Activated CD8-positive, alpha-beta memory T cell treated with anti-CD3 and anti-CD28 coated beads, Interleukin-2, amount 10 ng/mL, durations not matched to agents 7 days and 5 days (primary cell): Measurements from ENCODE around the gene TAF10. TPM values are rescaled to one million over a fixed set of nuclear protein-coding genes. Genes with fewer than 3 reads are reported as not detected.

Source experiments
- ATAC-seq: fragments of 150-1000 bp; cut with Tn5 transposase; one replicate; pipeline ENCODE4 v1.10.0; 2021; ENCODE audit warnings: moderate library complexity
- CTCF ChIA-PET: fragments of 350-600 bp; sonication (Branson Sonifier 250); formaldehyde crosslinking; loops from one replicate; lab custom pipeline; 2021; ENCODE audit warnings: antibody characterized with exemption; lab: Charles Lee
- DNase-seq: peaks from one replicate; pipeline ENCODE4 v3.0.0-alpha.2; 2020
- H3K27ac Mint-ChIP-seq: one replicate; pipeline ENCODE4 v1.8.0; 2021; ENCODE audit warnings: mild to moderate bottlenecking, mixed read lengths
- H3K27me3 Mint-ChIP-seq: one replicate; pipeline ENCODE4 v1.8.0; 2021; ENCODE audit warnings: mixed read lengths
- H3K36me3 Mint-ChIP-seq: one replicate; pipeline ENCODE4 v1.8.0; 2021; ENCODE audit warnings: mild to moderate bottlenecking, mixed read lengths
- H3K4me1 Mint-ChIP-seq: one replicate; pipeline ENCODE4 v1.8.0; 2021; ENCODE audit warnings: mixed read lengths
- H3K4me3 Mint-ChIP-seq: one replicate; pipeline ENCODE4 v1.8.0; 2021; ENCODE audit warnings: mild to moderate bottlenecking, moderate library complexity, mixed read lengths
- H3K9me3 Mint-ChIP-seq: one replicate; pipeline ENCODE4 v1.8.0; 2022; ENCODE audit warnings: low read depth, mixed read lengths
- total RNA-seq, 2 experiments: library from RNA; stranded (reverse); gene quantifications; one replicate each; pipeline ENCODE4 v1.2.3, GENCODE V29; 2021

TAF10 gene
- total RNA-seq, 2 experiments from 2014 or later, result 134 to 144 TPM

DNA sequence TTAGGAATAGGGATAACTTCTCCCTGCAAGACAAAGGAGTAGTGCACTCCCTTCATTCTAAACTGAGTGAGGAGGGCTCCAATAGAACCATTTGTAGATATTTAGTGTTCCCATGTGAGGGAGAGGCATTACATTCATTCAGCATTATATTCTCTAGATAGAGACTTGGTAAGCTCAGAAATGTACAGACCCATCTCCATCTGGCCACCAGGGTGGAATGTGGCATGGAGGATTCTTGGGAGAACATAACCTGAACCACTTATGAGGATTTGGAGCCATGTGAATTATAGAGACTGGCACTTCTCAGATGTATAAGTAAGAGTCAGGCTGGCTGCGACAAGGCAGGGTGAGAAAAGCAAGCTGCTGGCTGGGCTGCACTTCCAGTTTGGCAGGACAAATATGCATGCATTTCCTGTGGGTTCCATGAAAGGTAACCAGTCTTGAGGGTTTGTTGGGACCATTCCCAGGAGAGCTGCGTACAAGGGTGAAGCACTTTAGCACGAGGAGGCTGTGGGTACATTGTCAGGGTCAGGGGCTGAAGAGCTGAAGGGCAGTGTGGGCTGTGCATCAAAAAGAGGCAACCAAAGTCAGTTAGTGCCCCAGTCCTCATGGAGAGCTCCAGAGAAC lies 17.8 kb downstream of the TAF10 start:
- CTCF ChIA-PET, result interaction anchor here (1.0 to 2.4 kb wide), 6 partner anchors 8 to 73 kb away, joined by 3 to 6 read pairs (median 3); no protein-coding TSS in a partner anchor
- no peaks in the 10 kb centered on the region for H3K27me3 Mint-ChIP-seq
- DNase-seq, result peak; percentile 33
- H3K9me3 Mint-ChIP-seq, result no peaks in the 10 kb centered on the region
- peaks cover 38% of the 10 kb centered on the region for H3K36me3 Mint-ChIP-seq
- H3K4me1 Mint-ChIP-seq, result peaks cover 9% of the 10 kb centered on the region
- no peak overlapping the region for H3K4me3 Mint-ChIP-seq
- no peak for ATAC-seq
- H3K27ac Mint-ChIP-seq, result no peak overlapping the region

DNA sequence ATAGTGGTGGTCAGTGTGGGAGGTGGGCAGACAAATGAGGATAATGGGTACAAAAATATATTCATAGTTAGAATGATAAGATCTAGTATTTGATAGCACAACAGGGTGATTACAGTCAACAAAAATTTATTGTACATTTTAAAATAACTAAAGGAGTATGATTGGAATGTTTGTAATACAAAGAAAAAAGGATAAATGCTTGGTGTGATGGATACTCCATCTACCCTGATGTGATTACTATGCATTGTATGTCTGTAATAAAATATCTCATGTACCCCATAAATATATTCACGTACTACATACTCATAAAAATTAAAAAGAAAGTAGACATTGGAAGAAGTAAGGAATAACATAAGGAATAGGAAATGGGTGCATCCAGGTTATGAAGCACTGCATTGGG lies 24.0 kb downstream of the TAF10 start:
- no peaks in the 10 kb centered on the region for H3K27me3 Mint-ChIP-seq
- no peaks in the 10 kb centered on the region for H3K4me1 Mint-ChIP-seq
- H3K9me3 Mint-ChIP-seq, result peaks cover 8% of the 10 kb centered on the region
- H3K4me3 Mint-ChIP-seq, result no peak overlapping the region
- DNase-seq, result no peak
- no peak for ATAC-seq
- peaks cover 37% of the 10 kb centered on the region for H3K36me3 Mint-ChIP-seq
- CTCF ChIA-PET, result interaction anchor here (1.2 to 1.6 kb wide), 2 partner anchors 8 to 17 kb away, joined by 4 to 5 read pairs; no protein-coding TSS in a partner anchor
- no peak overlapping the region for H3K27ac Mint-ChIP-seq

GRCh38 chr11:6587360-6587953 lies 24.6 kb downstream of the TAF10 start:
- no peak for DNase-seq

DNA sequence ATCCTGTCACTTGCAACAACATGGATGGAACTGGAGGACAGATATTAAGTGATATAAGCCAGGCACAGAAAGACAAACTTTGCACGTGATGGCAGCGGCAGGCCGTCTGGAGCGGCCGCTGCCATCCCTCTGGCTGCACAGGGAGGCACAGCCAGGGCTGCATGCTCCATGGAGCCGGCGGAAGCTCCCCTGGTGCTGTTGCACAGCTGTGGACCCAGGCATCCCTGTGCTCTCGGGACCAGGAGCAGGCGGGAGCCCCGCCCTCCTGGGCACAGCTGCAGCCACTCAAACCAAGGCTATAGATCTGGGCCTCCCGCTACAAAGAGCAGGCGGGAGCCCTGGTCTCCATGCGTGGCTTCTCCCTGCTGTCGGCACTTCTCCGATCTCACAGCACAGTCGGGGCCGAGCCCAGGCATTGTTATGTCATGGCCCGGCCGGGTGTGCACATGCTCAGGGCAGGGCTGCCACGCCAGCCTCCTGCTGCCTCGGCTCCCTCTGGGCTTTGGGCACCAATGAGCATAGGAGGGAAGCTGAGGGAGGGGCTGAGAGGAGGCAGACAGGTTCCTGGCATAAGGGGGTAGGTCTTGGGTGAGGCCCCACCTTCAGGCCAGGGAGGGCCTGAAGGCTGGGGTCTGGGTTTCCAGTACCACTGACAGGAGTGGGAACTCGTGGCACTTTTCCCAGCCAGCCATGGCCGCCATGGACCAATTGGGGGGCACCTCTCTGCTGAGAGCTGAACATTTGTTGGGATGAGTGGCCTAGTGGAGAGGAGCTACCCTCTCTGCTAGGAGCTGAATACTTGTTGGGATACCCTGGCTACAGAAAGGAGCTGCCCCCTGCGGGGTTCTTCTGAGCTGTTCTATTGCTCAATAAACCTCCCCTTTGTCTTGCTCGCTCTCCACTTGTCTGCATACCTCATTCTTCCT lies 25.3 kb downstream of the TAF10 start:
- Mint-ChIP-seq H3K9me3 (peaks cover 10% of the 10 kb centered on the region), H3K4me1 (no peaks in the 10 kb centered on the region), H3K27ac (no peak overlapping the region), H3K36me3 (peaks cover 42% of the 10 kb centered on the region), H3K27me3 (no peaks in the 10 kb centered on the region), H3K4me3 (no peak overlapping the region)
- CTCF ChIA-PET, result interaction anchor here (1.2 to 1.6 kb wide), 2 partner anchors 10 to 18 kb away, joined by 4 to 5 read pairs; no protein-coding TSS in a partner anchor
- ATAC-seq (no peak), DNase-seq (peak; percentile 36)

More at GRCh38 chr11:6587360-6587953, 24.6 kb downstream of the TAF10 start:
- H3K27ac Mint-ChIP-seq, result no peak overlapping the region
- no peak for ATAC-seq
- H3K9me3 Mint-ChIP-seq, result peaks cover 10% of the 10 kb centered on the region
- H3K27me3 Mint-ChIP-seq, result no peaks in the 10 kb centered on the region
- no peaks in the 10 kb centered on the region for H3K4me1 Mint-ChIP-seq
- CTCF ChIA-PET, result interaction anchor here (1.2 to 1.6 kb wide), 2 partner anchors 9 to 17 kb away, joined by 4 to 5 read pairs; no protein-coding TSS in a partner anchor
- H3K4me3 Mint-ChIP-seq, result no peak overlapping the region
- H3K36me3 Mint-ChIP-seq, result peaks cover 41% of the 10 kb centered on the region

DNA sequence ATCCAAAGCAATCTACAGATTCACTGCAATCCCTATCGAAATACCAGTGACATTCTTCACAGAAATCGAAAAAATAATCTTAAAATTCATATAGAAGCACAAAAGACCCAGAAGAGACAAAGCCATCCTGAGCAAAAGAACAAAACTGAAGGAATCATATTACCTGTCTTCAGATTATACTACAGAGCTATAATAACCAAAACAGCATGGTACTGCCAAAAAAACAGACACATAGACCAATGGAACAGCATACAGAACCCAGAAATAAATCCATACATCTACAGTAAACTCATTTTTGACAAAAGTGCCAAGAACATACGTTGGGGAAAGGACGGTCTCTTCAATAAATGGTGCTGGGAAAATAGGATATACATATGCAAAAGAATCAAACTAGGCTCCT lies 27.5 kb downstream of the TAF10 start:
- CTCF ChIA-PET, result no interaction called here
- H3K36me3 Mint-ChIP-seq, result peaks cover 43% of the 10 kb centered on the region
- H3K27me3 Mint-ChIP-seq, result no peaks in the 10 kb centered on the region
- DNase-seq (no peak), ATAC-seq (no peak)
- H3K9me3 Mint-ChIP-seq, result peaks cover 10% of the 10 kb centered on the region
- H3K27ac Mint-ChIP-seq, result no peak overlapping the region
- H3K4me3 Mint-ChIP-seq, result no peak overlapping the region
- no peaks in the 10 kb centered on the region for H3K4me1 Mint-ChIP-seq

DNA sequence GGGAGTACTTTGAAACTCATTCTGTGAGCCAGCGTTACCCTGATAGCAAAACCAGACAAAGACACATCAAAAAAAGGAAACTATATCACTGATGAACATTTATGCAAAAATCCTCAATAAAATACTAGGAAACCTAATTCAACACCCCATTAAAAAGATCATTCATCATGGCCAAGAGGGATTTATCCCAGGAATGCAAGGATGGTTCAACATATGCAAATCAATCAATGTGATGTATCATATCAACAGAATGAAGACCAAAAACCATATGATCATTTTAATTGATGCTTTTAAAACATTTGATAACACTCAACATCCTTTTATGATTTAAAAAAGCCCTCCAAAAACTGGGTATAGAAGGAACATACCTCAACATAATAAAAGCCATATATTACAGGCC lies 28.4 kb downstream of the TAF10 start:
- no peak overlapping the region for H3K4me3 Mint-ChIP-seq
- H3K4me1 Mint-ChIP-seq, result no peaks in the 10 kb centered on the region
- no peak overlapping the region for H3K27ac Mint-ChIP-seq
- ATAC-seq (no peak), DNase-seq (no peak)
- peaks cover 10% of the 10 kb centered on the region for H3K9me3 Mint-ChIP-seq
- CTCF ChIA-PET, result interaction anchor here (0.7 kb wide), 1 partner anchor 585 kb away, joined by 3 read pairs; no protein-coding TSS in a partner anchor
- H3K36me3 Mint-ChIP-seq, result peaks cover 43% of the 10 kb centered on the region
- no peaks in the 10 kb centered on the region for H3K27me3 Mint-ChIP-seq

DNA sequence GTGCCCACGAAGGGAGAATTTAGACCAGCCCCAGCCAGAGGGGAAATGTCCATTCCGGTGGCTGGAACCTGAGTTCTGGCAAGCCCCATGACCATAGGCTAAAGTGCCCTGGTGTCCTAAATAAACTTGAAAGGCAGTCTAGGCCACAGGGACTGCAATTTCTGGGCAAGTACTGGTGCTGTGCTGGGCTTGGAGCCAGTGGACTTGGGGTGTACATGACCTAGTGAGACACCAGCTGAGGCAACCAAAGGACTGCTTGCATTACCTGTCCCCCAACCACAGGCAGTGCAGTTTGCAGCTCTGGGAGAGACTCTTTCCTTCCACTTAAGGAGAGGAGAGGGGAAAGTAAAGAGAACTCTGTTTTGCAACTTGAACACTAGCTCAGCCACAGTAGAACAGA lies 32.3 kb downstream of the TAF10 start:
- Mint-ChIP-seq H3K4me1 (peaks cover 5% of the 10 kb centered on the region), H3K27me3 (no peaks in the 10 kb centered on the region), H3K27ac (no peak overlapping the region), H3K36me3 (peaks cover 38% of the 10 kb centered on the region), H3K9me3 (peaks cover 10% of the 10 kb centered on the region), H3K4me3 (no peak overlapping the region)
- CTCF ChIA-PET, result no interaction called here
- DNase-seq (no peak), ATAC-seq (no peak)

DNA sequence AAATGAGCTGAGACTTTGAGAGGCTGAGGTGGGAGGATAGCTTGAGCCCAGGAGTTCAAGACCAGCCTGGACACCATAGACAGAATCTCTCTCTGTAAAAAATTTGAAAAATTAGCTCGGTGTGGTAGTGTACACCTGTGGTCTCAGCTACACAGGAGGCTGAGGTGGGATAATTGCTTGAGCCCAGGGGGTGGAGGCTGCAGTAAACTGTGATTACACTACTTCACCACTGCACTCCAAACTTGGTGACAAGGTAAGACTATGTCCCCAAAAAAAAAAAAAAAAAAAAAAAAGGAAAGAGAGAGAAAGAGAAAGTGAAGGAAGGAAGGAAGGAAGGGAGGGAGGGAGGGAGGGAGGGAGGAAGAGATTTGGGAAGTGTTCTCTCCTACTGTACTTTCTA lies 33.9 kb downstream of the TAF10 start:
- no peaks in the 10 kb centered on the region for H3K27me3 Mint-ChIP-seq
- CTCF ChIA-PET, result no interaction called here
- peaks cover 4% of the 10 kb centered on the region for H3K9me3 Mint-ChIP-seq
- H3K36me3 Mint-ChIP-seq, result peaks cover 26% of the 10 kb centered on the region
- peaks cover 5% of the 10 kb centered on the region for H3K4me1 Mint-ChIP-seq
- ATAC-seq (no peak), DNase-seq (no peak)
- H3K4me3 Mint-ChIP-seq, result no peak overlapping the region
- H3K27ac Mint-ChIP-seq, result no peak overlapping the region

- no peak for DNase-seq
- H3K4me1 Mint-ChIP-seq, result peaks cover 5% of the 10 kb centered on the region
- no peak overlapping the region for H3K4me3 Mint-ChIP-seq
- no peaks in the 10 kb centered on the region for H3K9me3 Mint-ChIP-seq
- peaks cover 16% of the 10 kb centered on the region for H3K36me3 Mint-ChIP-seq
- no peak overlapping the region for H3K27ac Mint-ChIP-seq
- CTCF ChIA-PET, result no interaction called here
- no peak for ATAC-seq
- H3K27me3 Mint-ChIP-seq, result no peaks in the 10 kb centered on the region
Measured at GRCh38 chr11:6576471-6577373, 35.3 kb downstream of the TAF10 start.

- ATAC-seq (no peak), DNase-seq (no peak)
- no peak overlapping the region for H3K4me3 Mint-ChIP-seq
- CTCF ChIA-PET, result interaction anchor here (1.5 kb wide), 1 partner anchor 44 kb away, joined by 3 read pairs; no protein-coding TSS in a partner anchor
- H3K27ac Mint-ChIP-seq, result no peak overlapping the region
- H3K4me1 Mint-ChIP-seq, result peaks cover 5% of the 10 kb centered on the region
- no peaks in the 10 kb centered on the region for H3K9me3 Mint-ChIP-seq
- peaks cover 12% of the 10 kb centered on the region for H3K36me3 Mint-ChIP-seq
- H3K27me3 Mint-ChIP-seq, result no peaks in the 10 kb centered on the region
Measured at GRCh38 chr11:6574816-6575715, 37.0 kb downstream of the TAF10 start.

GRCh38 chr11:6572215-6572614 lies 39.8 kb downstream of the TAF10 start:
- ATAC-seq (no peak), DNase-seq (no peak)
- H3K9me3 Mint-ChIP-seq, result no peaks in the 10 kb centered on the region
- H3K4me3 Mint-ChIP-seq, result no peak overlapping the region
- H3K27ac Mint-ChIP-seq, result no peak overlapping the region
- H3K27me3 Mint-ChIP-seq, result no peaks in the 10 kb centered on the region
- H3K36me3 Mint-ChIP-seq, result peaks cover 10% of the 10 kb centered on the region
- CTCF ChIA-PET, result no interaction called here
- peaks cover 5% of the 10 kb centered on the region for H3K4me1 Mint-ChIP-seq
